Erythroblast (primary cell): Measurements from ENCODE around the gene WAC.

Source experiments
- GATA1 ChIP-seq: IDR thresholded peaks from 2 replicates; pipeline ENCODE4 v1.6.1; 2011; ENCODE audit warnings: low read depth, mild to moderate bottlenecking, control low read depth, low read length, moderate library complexity
- POLR2A ChIP-seq: IDR thresholded peaks from 2 replicates; pipeline ENCODE4 v1.6.1; 2011; ENCODE audit warnings: mild to moderate bottlenecking, low read length

DNA sequence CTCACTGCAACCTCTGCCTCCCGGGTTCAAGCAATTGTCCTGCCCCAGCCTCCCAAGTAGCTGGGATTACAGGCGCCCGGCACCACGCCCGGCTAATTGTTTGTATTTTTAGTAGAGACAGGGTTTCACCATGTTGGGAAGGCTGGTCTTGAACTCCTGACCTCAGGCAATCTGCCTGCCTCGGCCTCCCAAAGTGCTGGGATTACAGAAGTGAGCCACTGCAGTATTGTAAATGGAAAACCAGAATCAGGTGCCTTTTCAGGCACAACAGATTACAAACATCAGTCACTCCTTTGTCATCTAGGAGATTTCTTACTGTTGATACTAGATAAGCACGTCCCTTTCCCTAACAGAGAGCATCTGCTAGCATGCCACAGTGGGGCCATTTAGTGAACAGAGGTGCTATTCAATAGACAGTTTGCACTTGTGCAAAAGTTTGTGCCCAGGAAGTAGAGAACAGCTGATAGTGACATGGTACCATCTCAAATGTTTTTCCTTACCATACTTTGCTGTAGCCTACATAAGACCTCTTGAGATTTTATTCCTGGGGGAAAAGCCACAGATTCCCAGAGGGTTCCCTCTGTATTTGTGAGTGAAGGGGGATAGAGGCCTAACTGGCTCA lies 24.5 kb upstream of the WAC start:
- TF ChIP-seq POLR2A: no peak
- no peak for TF ChIP-seq GATA1
